Common myeloid progenitor, CD34-positive (primary cell): Measurements from ENCODE around the gene CDK14.
"Not testable (repeated sequence)": the region's sequence is repeated elsewhere in the genome, so short reads cannot be mapped to it uniquely, and the experiment has no call there.

Experiments used
- CTCF ChIA-PET: fragments of 350-600 bp; sonication (Branson Sonifier 250); formaldehyde crosslinking; loops from one replicate; lab custom pipeline; 2021; ENCODE audit warnings: antibody characterized with exemption; lab: Charles Lee
- POLR2A ChIA-PET: fragments of 350-600 bp; sonication (Branson Sonifier 250); formaldehyde crosslinking; loops from one replicate; lab custom pipeline; 2021; ENCODE audit warnings: antibody characterized with exemption; lab: Charles Lee
- DNase-seq, 3 donors: peaks; one replicate each; pipeline versions ENCODE4 v3.0.0 to v3.0.0-alpha.2; 2013
- H3K27ac ChIP-seq, 2 experiments: 1 replicate in 1 of 2; 2 replicates in 1 of 2; pipeline ENCODE4 v1.7.0; 2013; ENCODE audit warnings: inconsistent platforms in 2 of 2, low read length in 2 of 2, mild to moderate bottlenecking in 2 of 2, low read depth in 1 of 2, moderate library complexity in 1 of 2; ENCODE audit not compliant: severe bottlenecking in 2 of 2, insufficient read depth in 1 of 2, poor library complexity in 1 of 2
- H3K27me3 ChIP-seq, 5 experiments: replicated peaks in 2 of 5; 1 replicate in 3 of 5; 2 replicates in 2 of 5; pipeline versions ENCODE4 v1.6.1 to v1.7.0; 2013; ENCODE audit warnings: low read length in 4 of 5, mild to moderate bottlenecking in 2 of 5, moderate library complexity in 2 of 5, inconsistent platforms in 1 of 5; ENCODE audit not compliant: insufficient read depth in 5 of 5, control insufficient read depth in 4 of 5
- H3K36me3 ChIP-seq, 4 experiments: 1 replicate in 2 of 4; 2 replicates in 2 of 4; pipeline versions ENCODE4 v1.6.1 to v1.7.0; 2013; ENCODE audit warnings: low read length in 3 of 4, control low read depth in 1 of 4, mild to moderate bottlenecking in 1 of 4; ENCODE audit not compliant: control insufficient read depth in 4 of 4, insufficient read depth in 4 of 4
- H3K4me1 ChIP-seq, 4 experiments: 1 replicate in 3 of 4; 2 replicates in 1 of 4; pipeline versions ENCODE4 v1.6.1 to v1.7.1; 2013; ENCODE audit warnings: low read length in 3 of 4, mild to moderate bottlenecking in 3 of 4, control low read depth in 1 of 4, inconsistent platforms in 1 of 4, moderate library complexity in 1 of 4; ENCODE audit not compliant: control insufficient read depth in 4 of 4, insufficient read depth in 4 of 4; ENCODE audit errors: control extremely low read depth in 1 of 4
- H3K4me3 ChIP-seq, 7 experiments: 1 replicate in 4 of 7; 2 replicates in 3 of 7; pipeline versions ENCODE4 v1.5.1 to v1.7.0; 2013; ENCODE audit warnings: mild to moderate bottlenecking in 7 of 7, low read length in 6 of 7, moderate library complexity in 6 of 7, inconsistent platforms in 2 of 7, low read depth in 2 of 7, control low read depth in 1 of 7; ENCODE audit not compliant: insufficient read depth in 4 of 7, control insufficient read depth in 1 of 7; ENCODE audit errors: extremely low read depth in 1 of 7
- H3K9me3 ChIP-seq, 5 experiments: 1 replicate in 4 of 5; 2 replicates in 1 of 5; pipeline versions ENCODE4 v1.6.1 to v1.7.1; 2013; ENCODE audit warnings: low read length in 4 of 5, mild to moderate bottlenecking in 2 of 5, inconsistent platforms in 1 of 5, low read depth in 1 of 5, moderate library complexity in 1 of 5; ENCODE audit not compliant: control insufficient read depth in 4 of 5, insufficient read depth in 2 of 5; ENCODE audit errors: control extremely low read depth in 1 of 5
- WGBS: methylation state at CpG from one replicate; pipeline ENCODE4 v1.1.5; 2013; ENCODE audit not compliant: insufficient coverage; 5-methylcytosine and 5-hydroxymethylcytosine counted together

Gene CDK14

GRCh38 chr7:91165006-91165845 is 569.1 kb downstream of the CDK14 start:
- DNase-seq = peak in 1 of 3 donors; percentile 11
- ChIA-PET POLR2A (no interaction called here), CTCF (interaction anchor here (1.0 kb wide), 1 partner anchor 19 kb away, joined by 3 read pairs; no protein-coding TSS in a partner anchor)
- 73% methylated on average over 6 of the region's 9 CpGs for WGBS
- no peaks in the 10 kb centered on the region for H3K36me3 ChIP-seq
- no peaks in the 10 kb centered on the region for H3K4me1 ChIP-seq
- H3K27ac ChIP-seq = no peak overlapping the region
- no peaks in the 10 kb centered on the region for H3K9me3 ChIP-seq
- no peaks in the 10 kb centered on the region for H3K27me3 ChIP-seq
- H3K4me3 ChIP-seq = no peak overlapping the region

- no peaks in the 10 kb centered on the region for H3K9me3 ChIP-seq
- H3K4me1 ChIP-seq = no peaks in the 10 kb centered on the region
- H3K4me3 ChIP-seq = no peak overlapping the region
- H3K27ac ChIP-seq = no peak overlapping the region
- H3K27me3 ChIP-seq = no peaks in the 10 kb centered on the region
- H3K36me3 ChIP-seq = no peaks in the 10 kb centered on the region
- POLR2A ChIA-PET = no interaction called here
- no CpG with 5 or more reads among the region's 1 CpG for WGBS
- CTCF ChIA-PET = no interaction called here
- no peak for DNase-seq
These were observed 569.7 kb downstream of the CDK14 start for GRCh38 chr7:91165846-91166230.

- H3K4me1 ChIP-seq = no peaks in the 10 kb centered on the region
- no peak for DNase-seq
- ChIA-PET POLR2A (no interaction called here), CTCF (interaction anchor here (1.5 kb wide), 1 partner anchor 18 kb away, joined by 5 read pairs; no protein-coding TSS in a partner anchor)
- H3K4me3 ChIP-seq = no peak overlapping the region
- H3K27me3 ChIP-seq = no peaks in the 10 kb centered on the region
- no peaks in the 10 kb centered on the region for H3K9me3 ChIP-seq
- no peaks in the 10 kb centered on the region for H3K36me3 ChIP-seq
- no peak overlapping the region for H3K27ac ChIP-seq
- 95% methylated on average over 11 of the region's 11 CpGs for WGBS
These were observed 573.0 kb downstream of the CDK14 start for GRCh38 chr7:91168871-91169829.

GRCh38 chr7:91169830-91170191 is 573.7 kb downstream of the CDK14 start:
- H3K27ac ChIP-seq = no peak overlapping the region
- no peaks in the 10 kb centered on the region for H3K27me3 ChIP-seq
- H3K4me3 ChIP-seq = no peak overlapping the region
- ChIA-PET CTCF (interaction anchor here (1.5 kb wide), 1 partner anchor 17 kb away, joined by 5 read pairs; no protein-coding TSS in a partner anchor), POLR2A (no interaction called here)
- DNase-seq = no peak
- no CpG with 5 or more reads among the region's 5 CpGs for WGBS
- no peaks in the 10 kb centered on the region for H3K9me3 ChIP-seq
- H3K4me1 ChIP-seq = no peaks in the 10 kb centered on the region
- no peaks in the 10 kb centered on the region for H3K36me3 ChIP-seq

- H3K36me3 ChIP-seq, H3K9me3 ChIP-seq, DNase-seq, H3K27ac ChIP-seq, H3K27me3 ChIP-seq, H3K4me1 ChIP-seq, POLR2A ChIA-PET, CTCF ChIA-PET, H3K4me3 ChIP-seq: not testable (repeated sequence)
- no CpG with 5 or more reads among the region's 11 CpGs for WGBS
These were observed 577.1 kb downstream of the CDK14 start for GRCh38 chr7:91173265-91173664.

- no peak for DNase-seq
- no peaks in the 10 kb centered on the region for H3K36me3 ChIP-seq
- ChIA-PET CTCF (no interaction called here), POLR2A (no interaction called here)
- no peak overlapping the region for H3K4me3 ChIP-seq
- no CpG with 5 or more reads among the region's 1 CpG for WGBS
- H3K27ac ChIP-seq = no peak overlapping the region
- H3K27me3 ChIP-seq = no peaks in the 10 kb centered on the region
- H3K4me1 ChIP-seq = no peaks in the 10 kb centered on the region
- no peaks in the 10 kb centered on the region for H3K9me3 ChIP-seq
These were observed 584.6 kb downstream of the CDK14 start for GRCh38 chr7:91180746-91181145.

GRCh38 chr7:91181949-91182348 is 585.8 kb downstream of the CDK14 start:
- Histone ChIP-seq H3K27me3 (no peaks in the 10 kb centered on the region), H3K4me3 (no peak overlapping the region), H3K36me3 (no peaks in the 10 kb centered on the region), H3K9me3 (no peaks in the 10 kb centered on the region), H3K27ac (no peak overlapping the region), H3K4me1 (no peaks in the 10 kb centered on the region)
- POLR2A ChIA-PET = no interaction called here
- CTCF ChIA-PET = no interaction called here
- no peak for DNase-seq
